ENCODE results near the gene CABP7. TPM values are rescaled to one million over a fixed set of nuclear protein-coding genes. Genes with fewer than 3 reads are reported as not detected.

The CABP7 gene
- total and polyA plus RNA-seq, 2 donors (not counting 3 experiments of a cell fraction or from before 2014, with no cell fraction given): not detected

- Histone ChIP-seq H3K9ac (replicated peaks; ENCODE audit: extremely low read depth, insufficient read depth, low read length) (no peak overlapping the region), H3K4me3 (replicated peaks in 1 of 3; ENCODE audit: insufficient read depth in 1 of 3, low read depth in 1 of 3, low read length in 3 of 3) (no peak overlapping the region), H3K9me1 (replicated peaks; ENCODE audit: control insufficient read depth, extremely low read depth, insufficient read depth, low read length) (no peaks in the 10 kb centered on the region), H3K4me2 (ENCODE audit: insufficient read depth, low read length) (no peak overlapping the region), H3K9me3 (replicated peaks; ENCODE audit: control insufficient read depth, insufficient read depth, low read length) (no peaks in the 10 kb centered on the region), H2AFZ (ENCODE audit: low read depth, low read length) (no peak overlapping the region), H3K27me3 (ENCODE audit: control insufficient read depth in 2 of 2, insufficient read depth in 2 of 2, low read length in 2 of 2) (no peaks in the 10 kb centered on the region), H3K4me1 (ENCODE audit: control insufficient read depth, extremely low read depth, insufficient read depth, low read length) (no peaks in the 10 kb centered on the region), H3K36me3 (ENCODE audit: control insufficient read depth in 2 of 2, extremely low read depth in 1 of 2, insufficient read depth in 2 of 2, low read length in 2 of 2) (no peaks in the 10 kb centered on the region), H3K27ac (ENCODE audit: insufficient read depth, low read depth, low read length) (no peak overlapping the region), H4K20me1 (replicated peaks; ENCODE audit: control insufficient read depth, extremely low read depth, insufficient read depth, low read length) (no peaks in the 10 kb centered on the region), H3K79me2 (ENCODE audit: control insufficient read depth, insufficient read depth, low read length) (no peaks in the 10 kb centered on the region)
- TF ChIP-seq FOS (IDR thresholded peaks at IDR 0.05; ENCODE audit: borderline replicate concordance, insufficient read depth, low read length): no peak
- dilution Hi-C loops (cut with MboI; ENCODE audit: extremely low pct_ligation_motif_present, low sequenced_read_pairs) (no loop called here), intact Hi-C loops (cut with micrococcal nuclease) (no loop called here)
- BruUV-seq (replicated peaks): no TSS peak
- DNase-seq (ENCODE audit: low read depth, low spot score): no peak
- ChIA-PET CTCF (no interaction called here), POLR2A (no interaction called here)
- no peak for FAIRE-seq
These were observed 38.3 kb downstream of the CABP7 start for GRCh38 chr22:29758068-29758622.

GRCh38 chr22:29758959-29759358 lies 39.2 kb downstream of the CABP7 start:
- dilution Hi-C loops (cut with MboI; ENCODE audit: extremely low pct_ligation_motif_present, low sequenced_read_pairs): no loop called here
- no peaks in the 10 kb centered on the region for H3K36me3 ChIP-seq (ENCODE audit: control insufficient read depth in 2 of 2, extremely low read depth in 1 of 2, insufficient read depth in 2 of 2, low read length in 2 of 2)
- intact Hi-C loops (cut with micrococcal nuclease): no loop called here
- H3K9ac ChIP-seq (replicated peaks; ENCODE audit: extremely low read depth, insufficient read depth, low read length): no peak overlapping the region
- ChIA-PET POLR2A (no interaction called here), CTCF (no interaction called here)
- no peaks in the 10 kb centered on the region for H3K27me3 ChIP-seq (ENCODE audit: control insufficient read depth in 2 of 2, insufficient read depth in 2 of 2, low read length in 2 of 2)
- no peak overlapping the region for H3K27ac ChIP-seq (ENCODE audit: insufficient read depth, low read depth, low read length)
- H3K79me2 ChIP-seq (ENCODE audit: control insufficient read depth, insufficient read depth, low read length): no peaks in the 10 kb centered on the region
- H3K9me1 ChIP-seq (replicated peaks; ENCODE audit: control insufficient read depth, extremely low read depth, insufficient read depth, low read length): no peaks in the 10 kb centered on the region
- H2AFZ ChIP-seq (ENCODE audit: low read depth, low read length): no peak overlapping the region
- TF ChIP-seq JUN (IDR thresholded peaks at IDR 0.05; ENCODE audit: borderline replicate concordance, insufficient read depth, insufficient read length, low read depth) (no peak), GATA2 (IDR thresholded peaks at IDR 0.05; ENCODE audit: insufficient read depth, insufficient read length, low read depth, low read length) (no peak), CTCF (IDR thresholded peaks at IDR 0.05; ENCODE audit: extremely low read depth in 1 of 2, insufficient read depth in 1 of 2, low read depth in 1 of 2, low read length in 2 of 2) (no peak), FOS (IDR thresholded peaks at IDR 0.05; ENCODE audit: borderline replicate concordance, insufficient read depth, low read length) (no peak), EZH2 (IDR thresholded peaks at IDR 0.05; ENCODE audit: borderline replicate concordance, low read depth, low read length, severe bottlenecking) (no peak), MYC (IDR thresholded peaks at IDR 0.05; ENCODE audit: low read depth, low read length) (no peak), MAX (IDR thresholded peaks at IDR 0.05; ENCODE audit: insufficient read depth, insufficient read length) (no peak), POLR2A (IDR thresholded peaks at IDR 0.05; ENCODE audit: low read depth, low read length) (no peak), POLR2AphosphoS5 (IDR thresholded peaks at IDR 0.05; ENCODE audit: insufficient read depth, low read depth, low read length) (no peak)
- H3K9me3 ChIP-seq (replicated peaks; ENCODE audit: control insufficient read depth, insufficient read depth, low read length): no peaks in the 10 kb centered on the region
- BruUV-seq (replicated peaks): no TSS peak
- no peak overlapping the region for H3K4me3 ChIP-seq (replicated peaks in 1 of 3; ENCODE audit: insufficient read depth in 1 of 3, low read depth in 1 of 3, low read length in 3 of 3)
- DNase-seq (ENCODE audit: low read depth, low spot score) (no peak), FAIRE-seq (no peak)
- H3K4me2 ChIP-seq (ENCODE audit: insufficient read depth, low read length): no peak overlapping the region
- no peaks in the 10 kb centered on the region for H3K4me1 ChIP-seq (ENCODE audit: control insufficient read depth, extremely low read depth, insufficient read depth, low read length)
- H4K20me1 ChIP-seq (replicated peaks; ENCODE audit: control insufficient read depth, extremely low read depth, insufficient read depth, low read length): no peaks in the 10 kb centered on the region

Measured in endothelial cell of umbilical vein (primary cell).